HCT116 (cell line): ENCODE results near the gene SELENOH. TPM values are rescaled to one million over a fixed set of nuclear protein-coding genes. Genes with fewer than 3 reads are reported as not detected.

Experiments used
- ATAC-seq: fragments of 200-7000 bp; cut with Tn5 transposase; 2 replicates; pipeline ENCODE4 v1.9.1; 2020; ENCODE audit warnings: mild to moderate bottlenecking, moderate library complexity
- BruUV-seq: library from RNA; stranded (reverse); fragments of 400-500 nt; replicated peaks from 2 replicates; lab custom pipeline; 2021; lab: Mats Ljungman, UMichigan
- CTCF ChIA-PET: fragments of 300-600 bp; sonication (Branson Sonifier 250); formaldehyde crosslinking; loops from one replicate; lab custom pipeline; 2021; ENCODE audit warnings: antibody characterized with exemption; lab: Charles Lee
- POLR2A ChIA-PET: fragments of 300-600, 350-600 bp; sonication (Branson Sonifier 250); formaldehyde crosslinking; loops from one replicate; lab custom pipeline; 2021; ENCODE audit warnings: antibody characterized with exemption; lab: Charles Lee
- RAD21 ChIA-PET, 2 experiments: fragments of 300-600 bp; sonication (Branson Sonifier 250); formaldehyde crosslinking; loops; one replicate each; lab custom pipeline; 2023; ENCODE audit warnings: low total read pairs in 2 of 2; ENCODE audit not compliant: uncharacterized antibody in 2 of 2, unreplicated experiment in 2 of 2, low non-redundant PET in 1 of 2; lab: Charles Lee
- DNase-seq: peaks from one replicate; pipeline ENCODE4 v3.0.0-alpha.2; 2010; ENCODE audit warnings: low read depth, low spot score
- H2AFZ ChIP-seq: fragments of 200-600 bp; shearing (Covaris generic), sonication (generic); 2 replicates; pipeline ENCODE4 v1.6.1; 2017; ENCODE audit warnings: low read depth, mixed run types, mixed read lengths, antibody characterized with exemption, low read length; ENCODE audit not compliant: poor library complexity, severe bottlenecking
- H3K27ac ChIP-seq: 2 replicates; pipeline ENCODE4 v1.5.1; 2012; ENCODE audit warnings: low read depth, low read length
- H3K27me3 ChIP-seq: fragments of 200-600 bp; sonication (generic); 2 replicates; pipeline ENCODE4 v1.6.1; 2016; ENCODE audit warnings: mixed run types, low read length, mixed read lengths; ENCODE audit not compliant: insufficient read depth
- H3K36me3 ChIP-seq, 2 experiments: fragments of 200-500 bp in 1 of 2; fragments of 200-600 bp in 1 of 2; sonication (Bioruptor generic) in 1 of 2; sonication (generic) in 1 of 2; 2 replicates each; pipeline versions ENCODE4 v1.5.1 to v1.6.1; 2014 to 2016; ENCODE audit warnings: low read length in 2 of 2, inconsistent platforms in 1 of 2, mixed read lengths in 1 of 2, mixed run types in 1 of 2; ENCODE audit not compliant: insufficient read depth in 2 of 2, control insufficient read depth in 1 of 2
- H3K4me1 ChIP-seq, 2 experiments: fragments of 200-600 bp in 1 of 2; sonication (generic) in 1 of 2; 2 replicates each; pipeline versions ENCODE4 v1.5.1 to v1.6.1; 2012 to 2017; ENCODE audit warnings: low read length in 2 of 2, inconsistent platforms in 1 of 2, mild to moderate bottlenecking in 1 of 2, mixed read lengths in 1 of 2, mixed run types in 1 of 2, moderate library complexity in 1 of 2; ENCODE audit not compliant: insufficient read depth in 2 of 2, control insufficient read depth in 1 of 2
- H3K4me2 ChIP-seq: fragments of 200-600 bp; sonication (generic); 2 replicates; pipeline ENCODE4 v1.6.1; 2017; ENCODE audit warnings: mixed run types, low read length, mixed read lengths
- H3K4me3 ChIP-seq, 2 experiments: fragments of 200-600 bp in 1 of 2; sonication (generic) in 1 of 2; replicated peaks in 1 of 2; 2 replicates each; pipeline ENCODE4 v1.5.1; 2011 to 2016; ENCODE audit warnings: low read length in 2 of 2, control low read depth in 1 of 2, low read depth in 1 of 2, mild to moderate bottlenecking in 1 of 2, mixed read lengths in 1 of 2, mixed run types in 1 of 2
- H3K79me2 ChIP-seq: fragments of 200-600 bp; sonication (generic); 2 replicates; pipeline ENCODE4 v1.6.1; 2017; ENCODE audit warnings: mild to moderate bottlenecking, mixed run types, low read length, moderate library complexity, mixed read lengths; ENCODE audit not compliant: insufficient read depth
- H3K9ac ChIP-seq: fragments of 200-600 bp; sonication (generic); 2 replicates; pipeline ENCODE4 v1.6.1; 2016; ENCODE audit warnings: low read length, mixed read lengths
- H3K9me2 ChIP-seq: fragments of 200-600 bp; sonication (generic), shearing (Covaris generic); 2 replicates; pipeline ENCODE4 v1.6.1; 2017; ENCODE audit warnings: mixed run types, mild to moderate bottlenecking, moderate library complexity; ENCODE audit not compliant: insufficient read depth
- H3K9me3 ChIP-seq, 2 experiments: fragments of 200-500 bp in 1 of 2; fragments of 200-600 bp in 1 of 2; sonication (Bioruptor generic) in 1 of 2; sonication (generic) in 1 of 2; 2 replicates each; pipeline ENCODE4 v1.6.1; 2014 to 2017; ENCODE audit warnings: low read length in 2 of 2, mixed read lengths in 2 of 2, inconsistent platforms in 1 of 2, low read depth in 1 of 2, mild to moderate bottlenecking in 1 of 2, mixed run types in 1 of 2, moderate library complexity in 1 of 2; ENCODE audit not compliant: control insufficient read depth in 1 of 2, insufficient read depth in 1 of 2
- H4K20me1 ChIP-seq: fragments of 200-600 bp; sonication (generic), shearing (Covaris generic); 2 replicates; pipeline ENCODE4 v1.6.1; 2017; ENCODE audit warnings: mixed run types, mild to moderate bottlenecking, moderate library complexity; ENCODE audit not compliant: insufficient read depth
- ATF3 ChIP-seq: IDR thresholded peaks from 2 replicates; pipeline ENCODE4 v1.6.1; 2012
- CBX3 ChIP-seq: IDR thresholded peaks from 2 replicates; pipeline ENCODE4 v1.6.1; 2012; ENCODE audit warnings: low read depth
- CEBPB ChIP-seq: IDR thresholded peaks from 2 replicates; pipeline ENCODE4 v1.6.1; 2012; ENCODE audit warnings: low read depth
- EGR1 ChIP-seq: IDR thresholded peaks from 2 replicates; pipeline ENCODE4 v1.6.1; 2012; ENCODE audit warnings: low read depth
- EZH2 ChIP-seq: fragments of 200-600 bp; sonication (generic); IDR thresholded peaks from 2 replicates; pipeline ENCODE4 v1.6.1; 2017; ENCODE audit warnings: antibody characterized with exemption, mixed run types
- EZH2phosphoT487 ChIP-seq: fragments of 200-600 bp; IDR thresholded peaks from 2 replicates; pipeline ENCODE4 v1.6.1; 2018; ENCODE audit warnings: antibody characterized with exemption, borderline replicate concordance
- JUND ChIP-seq: IDR thresholded peaks from 2 replicates; pipeline ENCODE4 v1.6.1; 2012
- POLR2A ChIP-seq: IDR thresholded peaks from 2 replicates; pipeline ENCODE4 v1.7.0; 2011; ENCODE audit warnings: borderline replicate concordance; ENCODE audit not compliant: insufficient read depth, insufficient read length; ENCODE audit errors: extremely low read depth
- RAD21 ChIP-seq: IDR thresholded peaks from 2 replicates; pipeline ENCODE4 v1.6.1; 2012; ENCODE audit warnings: low read depth, mild to moderate bottlenecking
- REST ChIP-seq: IDR thresholded peaks from 2 replicates; pipeline ENCODE4 v1.6.1; 2012; ENCODE audit warnings: low read depth
- SIN3A ChIP-seq: IDR thresholded peaks from 2 replicates; pipeline ENCODE4 v1.6.1; 2012; ENCODE audit warnings: low read depth
- SP1 ChIP-seq: IDR thresholded peaks from 2 replicates; pipeline ENCODE4 v1.6.1; 2012; ENCODE audit warnings: low read depth
- YY1 ChIP-seq: IDR thresholded peaks from 2 replicates; pipeline ENCODE4 v1.6.1; 2011; ENCODE audit warnings: low read length, low read depth, moderate library complexity, mild to moderate bottlenecking; ENCODE audit not compliant: insufficient replicate concordance; ENCODE audit errors: extremely low read depth
- ZNF274 ChIP-seq: fragments of 200-500 bp; sonication (Bioruptor generic); IDR thresholded peaks from 2 replicates; pipeline ENCODE4 v1.6.1; 2014; ENCODE audit warnings: mild to moderate bottlenecking, low read depth, low read length, inconsistent platforms
- intact Hi-C: fragments of 100-400 bp; cut with micrococcal nuclease; formaldehyde crosslinking; loops from 2 replicates; pipeline ENCODE4 v1.10.0; 2022
- total RNA-seq: library from RNA; stranded (reverse); gene quantifications from one replicate; pipeline ENCODE4 v1.2.1, GENCODE V29; 2021; ENCODE audit not compliant: unreplicated experiment

Gene SELENOH
- total RNA-seq, 1 experiment from 2014 or later = 194 TPM

GRCh38 chr11:57728829-57729228 lies 12.5 kb upstream of the SELENOH start:
- H4K20me1 ChIP-seq = peaks cover 9% of the 10 kb centered on the region; the same call in 1 of the 2 replicates
- H2AFZ ChIP-seq = no peak overlapping the region
- peaks cover 0 to 10% of the 10 kb centered on the region in 2 experiments; a peak in 1 of 4 replicates for H3K36me3 ChIP-seq
- no peak overlapping the region for H3K4me3 ChIP-seq
- H3K4me2 ChIP-seq = no peak overlapping the region
- TF ChIP-seq RAD21 (no peak), JUND (no peak), EGR1 (no peak), EZH2phosphoT487 (no peak), ATF3 (no peak)
- CTCF ChIA-PET = no interaction called here
- H3K9me3 ChIP-seq = no peaks in the 10 kb centered on the region
- ATAC-seq (no peak), DNase-seq (no peak)
- peaks cover 23 to 30% of the 10 kb centered on the region in 2 experiments for H3K4me1 ChIP-seq
- intact Hi-C loops = no loop called here
- no peak overlapping the region for H3K9ac ChIP-seq
- POLR2A ChIA-PET = interaction anchor here (1.3 kb wide), 1 partner anchor 17 kb away, joined by 3 read pairs; the partner anchor contains the start of genes MED19 and TMX2
- RAD21 ChIA-PET = no interaction called here
- no peak overlapping the region for H3K27ac ChIP-seq
- H3K79me2 ChIP-seq = peaks cover 100% of the 10 kb centered on the region
- BruUV-seq = no TSS peak
- no peaks in the 10 kb centered on the region for H3K27me3 ChIP-seq
- no peaks in the 10 kb centered on the region for H3K9me2 ChIP-seq

GRCh38 chr11:57729479-57729878 lies 11.8 kb upstream of the SELENOH start:
- DNase-seq (no peak), ATAC-seq (no peak)
- BruUV-seq = no TSS peak
- Histone ChIP-seq H3K4me3 (no peak overlapping the region), H3K4me1 (peaks cover 23 to 36% of the 10 kb centered on the region in 2 experiments), H3K9me2 (no peaks in the 10 kb centered on the region), H3K36me3 (peaks cover 0 to 10% of the 10 kb centered on the region in 2 experiments; a peak in 1 of 4 replicates), H3K79me2 (peaks cover 100% of the 10 kb centered on the region), H3K9me3 (no peaks in the 10 kb centered on the region), H3K4me2 (no peak overlapping the region), H2AFZ (no peak overlapping the region), H3K27me3 (no peaks in the 10 kb centered on the region), H3K27ac (no peak overlapping the region), H3K9ac (no peak overlapping the region), H4K20me1 (peaks cover 5% of the 10 kb centered on the region; the same call in 1 of the 2 replicates)
- ChIA-PET CTCF (no interaction called here), POLR2A (interaction anchor here (1.3 kb wide), 1 partner anchor 17 kb away, joined by 3 read pairs; the partner anchor contains the start of genes MED19 and TMX2), RAD21 (no interaction called here)
- TF ChIP-seq SP1 (no peak), EGR1 (no peak), ZNF274 (no peak), YY1 (no peak), EZH2 (no peak), SIN3A (no peak), ATF3 (no peak), JUND (no peak), POLR2A (no peak), CBX3 (no peak), REST (no peak), CEBPB (no peak)
- intact Hi-C loops = no loop called here
